Bronchial epithelial cell (primary cell): Measurements from ENCODE around the gene KLHDC9. TPM values are rescaled to one million over a fixed set of nuclear protein-coding genes. Genes with fewer than 3 reads are reported as not detected.
A peak's percentile ranks its signal among the peaks of the same experiment; 100 is the strongest.
"Not testable (repeated sequence)": the region's sequence is repeated elsewhere in the genome, so short reads cannot be mapped to it uniquely, and the experiment has no call there.

Experiments
- DNase-seq: peaks from one replicate; pipeline ENCODE4 v3.0.0-alpha.2; 2010; ENCODE audit warnings: low read depth
- FAIRE-seq: peaks from 2 replicates; lab custom pipeline; 2011; peaks lifted over from hg19 to GRCh38; lab: Jason Lieb, UNC
- H3K27me3 ChIP-seq: 2 replicates; pipeline ENCODE4 v1.5.1; 2011; ENCODE audit warnings: low read length; ENCODE audit not compliant: control insufficient read depth, insufficient read depth
- H3K36me3 ChIP-seq: 2 replicates; pipeline ENCODE4 v1.5.1; 2011; ENCODE audit warnings: low read length; ENCODE audit not compliant: control insufficient read depth, insufficient read depth
- H3K4me3 ChIP-seq: 2 replicates; pipeline ENCODE4 v1.5.1; 2011; ENCODE audit warnings: mild to moderate bottlenecking, low read depth, low read length, control low read depth
- total RNA-seq: library from RNA; depleted of rRNA; stranded (reverse); fragments of >200 nt; gene quantifications from 2 replicates; pipeline ENCODE4 v1.2.1, GENCODE V29; 2014
- TF ChIP-seq, protein P1 (sequence below): IDR thresholded peaks from 2 replicates; pipeline ENCODE4 v1.5.1; 2011; ENCODE audit warnings: mild to moderate bottlenecking, moderate library complexity, low read length, control low read depth, inconsistent platforms; ENCODE audit not compliant: insufficient read depth, severe bottlenecking

KLHDC9 gene
- total RNA-seq, 1 donor from 2014 or later, result 1.3 TPM

DNA sequence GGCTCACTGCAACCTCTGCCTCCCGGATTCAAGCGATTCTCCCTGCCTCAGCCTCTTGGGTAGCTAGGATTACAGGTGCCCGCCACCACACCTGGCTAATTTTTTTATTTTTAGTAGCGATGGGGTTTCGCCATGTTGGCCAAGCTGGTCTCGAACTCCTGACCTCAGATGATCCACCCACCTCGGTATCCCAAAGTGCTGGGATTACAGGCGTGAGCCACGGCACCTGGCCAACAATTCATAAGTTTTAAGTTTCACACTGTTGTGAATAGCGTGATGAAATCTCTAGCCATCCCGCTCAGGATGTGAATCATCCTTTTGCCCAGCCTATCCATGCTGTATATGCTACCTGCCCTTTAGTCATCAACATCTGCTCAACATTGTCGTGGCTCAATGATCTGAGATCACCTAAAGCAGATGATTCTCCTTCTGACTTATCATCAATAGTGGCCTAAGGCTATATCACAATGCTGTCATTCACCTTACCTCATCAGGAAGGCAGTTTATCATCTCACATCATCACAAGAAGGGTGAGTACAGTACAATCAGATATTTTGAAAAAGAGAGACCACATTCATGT lies 17.1 kb downstream of the KLHDC9 start:
- TF ChIP-seq, protein P1, sequence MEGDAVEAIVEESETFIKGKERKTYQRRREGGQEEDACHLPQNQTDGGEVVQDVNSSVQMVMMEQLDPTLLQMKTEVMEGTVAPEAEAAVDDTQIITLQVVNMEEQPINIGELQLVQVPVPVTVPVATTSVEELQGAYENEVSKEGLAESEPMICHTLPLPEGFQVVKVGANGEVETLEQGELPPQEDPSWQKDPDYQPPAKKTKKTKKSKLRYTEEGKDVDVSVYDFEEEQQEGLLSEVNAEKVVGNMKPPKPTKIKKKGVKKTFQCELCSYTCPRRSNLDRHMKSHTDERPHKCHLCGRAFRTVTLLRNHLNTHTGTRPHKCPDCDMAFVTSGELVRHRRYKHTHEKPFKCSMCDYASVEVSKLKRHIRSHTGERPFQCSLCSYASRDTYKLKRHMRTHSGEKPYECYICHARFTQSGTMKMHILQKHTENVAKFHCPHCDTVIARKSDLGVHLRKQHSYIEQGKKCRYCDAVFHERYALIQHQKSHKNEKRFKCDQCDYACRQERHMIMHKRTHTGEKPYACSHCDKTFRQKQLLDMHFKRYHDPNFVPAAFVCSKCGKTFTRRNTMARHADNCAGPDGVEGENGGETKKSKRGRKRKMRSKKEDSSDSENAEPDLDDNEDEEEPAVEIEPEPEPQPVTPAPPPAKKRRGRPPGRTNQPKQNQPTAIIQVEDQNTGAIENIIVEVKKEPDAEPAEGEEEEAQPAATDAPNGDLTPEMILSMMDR, result no peak
- FAIRE-seq, result peak; percentile 95

DNA sequence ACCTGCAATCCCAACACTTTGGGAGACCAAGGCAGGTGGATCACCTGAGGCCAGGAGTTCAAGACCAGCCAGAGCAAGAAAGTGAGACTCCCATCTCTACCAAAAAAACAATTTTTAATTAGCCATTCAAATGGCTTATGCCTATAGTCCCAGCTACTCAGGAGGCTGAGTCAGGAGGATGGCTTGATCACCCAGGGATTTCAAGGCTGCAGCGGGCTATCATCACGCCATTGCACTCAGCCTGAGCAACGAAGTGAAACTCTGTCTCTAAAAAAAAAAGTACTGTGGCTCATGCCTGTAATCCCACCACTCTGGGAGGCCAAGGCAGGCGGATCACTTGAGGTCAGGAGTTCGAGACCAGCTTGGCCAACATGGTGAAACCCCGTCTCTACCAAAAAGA lies 17.8 kb downstream of the KLHDC9 start:
- not testable (repeated sequence) for FAIRE-seq, H3K36me3 ChIP-seq, DNase-seq, H3K4me3 ChIP-seq, H3K27me3 ChIP-seq

More for the DNA sequence above, 17.1 kb downstream of the KLHDC9 start:
- Histone ChIP-seq H3K4me3 (no peak overlapping the region), H3K27me3 (no peaks in the 10 kb centered on the region), H3K36me3 (peaks cover 1% of the 10 kb centered on the region)
- peak; percentile 100 for DNase-seq

DNA sequence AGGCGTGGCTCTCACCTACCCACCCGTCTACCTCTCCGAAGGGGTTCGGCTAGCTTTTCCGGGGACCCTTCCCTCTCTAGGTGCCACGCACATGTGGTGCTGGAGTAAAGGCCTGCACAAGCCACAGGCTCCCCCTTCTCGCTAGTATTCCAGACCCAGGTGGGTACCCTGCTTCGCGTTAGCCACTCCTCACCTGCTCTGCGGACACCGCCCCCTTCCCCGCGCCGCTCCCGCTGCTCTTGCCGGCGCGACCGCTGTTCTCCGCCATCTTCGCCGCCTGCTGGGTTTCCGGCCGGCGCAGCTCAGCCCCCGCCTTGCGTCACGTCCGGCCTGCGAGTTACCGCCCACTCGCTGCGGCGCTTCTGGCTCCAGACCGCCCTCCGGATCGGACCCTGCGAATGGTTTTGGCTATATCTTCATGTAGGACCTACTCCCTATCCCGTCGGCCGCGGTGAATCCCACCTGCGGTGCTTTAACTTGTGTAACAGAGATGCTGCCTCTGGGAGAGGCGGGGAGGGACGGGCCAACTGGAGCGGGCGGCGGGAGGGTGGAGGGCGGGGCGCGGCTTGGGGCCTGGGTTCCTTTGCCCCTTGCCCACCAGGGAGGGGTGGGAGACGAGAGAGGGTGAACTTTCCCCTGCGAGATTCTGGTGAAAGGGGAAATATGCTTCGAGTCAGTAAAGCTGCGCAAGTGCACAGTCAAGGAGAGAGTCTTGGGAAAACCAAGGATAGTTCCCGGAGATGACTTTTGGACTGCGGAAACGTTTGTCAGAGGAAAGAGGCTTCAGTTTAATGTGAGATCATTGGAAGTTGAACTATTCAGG lies 19.8 kb downstream of the KLHDC9 start, which contains the start of the genes NIT1 and PFDN2:
Gene NIT1, plus strand, starts transcription at position 347 of the 823 bp plus-strand sequence. Its CDS starts 72 bp downstream, at position 419.
Gene PFDN2, minus strand, starts transcription at position 279 of the 823 bp plus-strand sequence. Its CDS starts 11 bp downstream, at position 268.
- FAIRE-seq, result no peak
- Histone ChIP-seq H3K27me3 (no peaks in the 10 kb centered on the region), H3K36me3 (peaks cover 17% of the 10 kb centered on the region), H3K4me3 (peak within 1 kb of the TSS; percentile 97)
- TF ChIP-seq, protein P1, result no peak
- peak; percentile 76 for DNase-seq

DNA sequence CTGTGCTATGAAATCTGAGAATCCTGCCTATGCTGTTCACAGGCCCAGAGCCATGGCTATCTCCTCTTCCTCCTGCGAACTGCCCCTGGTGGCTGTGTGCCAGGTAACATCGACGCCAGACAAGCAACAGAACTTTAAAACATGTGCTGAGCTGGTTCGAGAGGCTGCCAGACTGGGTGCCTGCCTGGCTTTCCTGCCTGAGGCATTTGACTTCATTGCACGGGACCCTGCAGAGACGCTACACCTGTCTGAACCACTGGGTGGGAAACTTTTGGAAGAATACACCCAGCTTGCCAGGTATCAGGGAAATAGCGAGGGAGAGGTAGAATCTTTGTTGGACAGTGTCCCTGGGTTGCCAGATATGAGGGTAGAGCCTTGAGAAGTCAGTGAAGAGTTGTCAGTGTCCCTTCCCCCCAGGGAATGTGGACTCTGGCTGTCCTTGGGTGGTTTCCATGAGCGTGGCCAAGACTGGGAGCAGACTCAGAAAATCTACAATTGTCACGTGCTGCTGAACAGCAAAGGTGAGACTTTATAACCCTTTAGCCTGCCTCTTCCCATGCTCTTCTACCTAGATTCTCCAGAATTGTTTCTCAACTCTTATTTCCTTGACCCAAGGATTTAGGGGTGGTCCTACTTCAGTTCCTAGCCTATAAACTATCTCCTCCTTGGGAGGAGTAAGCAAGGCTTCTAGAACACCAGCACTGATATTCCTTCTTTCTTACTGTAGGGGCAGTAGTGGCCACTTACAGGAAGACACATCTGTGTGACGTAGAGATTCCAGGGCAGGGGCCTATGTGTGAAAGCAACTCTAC lies 21.1 kb downstream of the KLHDC9 start:
- Histone ChIP-seq H3K4me3 (peak overlapping the region; percentile 97), H3K36me3 (peaks cover 24% of the 10 kb centered on the region), H3K27me3 (no peaks in the 10 kb centered on the region)
- FAIRE-seq (no peak), DNase-seq (peak; percentile 94)
- TF ChIP-seq, protein P1, result peak; percentile 50

DNA sequence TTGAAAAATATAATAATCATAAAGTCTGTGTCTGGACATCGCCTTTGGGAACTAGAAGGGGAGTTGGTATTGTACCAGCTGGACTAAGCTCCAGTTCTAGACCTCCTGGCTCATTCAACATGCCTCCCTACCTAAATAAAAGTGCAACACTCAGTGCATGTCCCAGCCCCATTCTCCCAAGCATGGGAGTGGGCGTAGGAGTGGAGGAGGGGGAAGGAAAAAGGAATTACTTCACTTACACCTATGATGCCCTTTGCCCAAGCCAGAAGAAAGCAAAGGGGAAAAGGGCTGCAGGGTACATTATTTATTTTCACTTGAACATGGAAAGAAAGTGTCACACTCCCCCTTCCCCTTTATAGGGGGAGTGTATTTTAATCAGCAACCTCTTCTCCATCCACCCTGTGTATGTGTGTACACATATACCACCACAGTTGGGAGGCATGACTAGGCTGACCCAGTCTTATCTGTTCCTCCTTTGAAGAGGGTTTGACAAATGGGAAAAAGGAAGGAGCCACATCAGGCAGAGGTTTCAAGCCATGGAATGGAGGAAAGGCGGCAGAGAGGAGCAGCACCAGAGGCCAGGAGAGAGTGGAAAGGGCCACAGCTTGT lies 23.0 kb downstream of the KLHDC9 start:
- Histone ChIP-seq H3K27me3 (no peaks in the 10 kb centered on the region), H3K36me3 (peaks cover 24% of the 10 kb centered on the region), H3K4me3 (no peak overlapping the region)
- TF ChIP-seq, protein P1, result no peak
- FAIRE-seq, result no peak
- DNase-seq, result no peak
